Measurements from ENCODE around the gene STRN3.

STRN3 gene

GRCh38 chr14:30884901-30885300, 141.3 kb downstream of the STRN3 start:
- in situ Hi-C loops (cut with HindIII; ENCODE audit: low pct_ligation_motif_present, low sequenced_read_pairs) = no loop called here
- DNase-seq = no peak
- TF ChIP-seq, protein P1, sequence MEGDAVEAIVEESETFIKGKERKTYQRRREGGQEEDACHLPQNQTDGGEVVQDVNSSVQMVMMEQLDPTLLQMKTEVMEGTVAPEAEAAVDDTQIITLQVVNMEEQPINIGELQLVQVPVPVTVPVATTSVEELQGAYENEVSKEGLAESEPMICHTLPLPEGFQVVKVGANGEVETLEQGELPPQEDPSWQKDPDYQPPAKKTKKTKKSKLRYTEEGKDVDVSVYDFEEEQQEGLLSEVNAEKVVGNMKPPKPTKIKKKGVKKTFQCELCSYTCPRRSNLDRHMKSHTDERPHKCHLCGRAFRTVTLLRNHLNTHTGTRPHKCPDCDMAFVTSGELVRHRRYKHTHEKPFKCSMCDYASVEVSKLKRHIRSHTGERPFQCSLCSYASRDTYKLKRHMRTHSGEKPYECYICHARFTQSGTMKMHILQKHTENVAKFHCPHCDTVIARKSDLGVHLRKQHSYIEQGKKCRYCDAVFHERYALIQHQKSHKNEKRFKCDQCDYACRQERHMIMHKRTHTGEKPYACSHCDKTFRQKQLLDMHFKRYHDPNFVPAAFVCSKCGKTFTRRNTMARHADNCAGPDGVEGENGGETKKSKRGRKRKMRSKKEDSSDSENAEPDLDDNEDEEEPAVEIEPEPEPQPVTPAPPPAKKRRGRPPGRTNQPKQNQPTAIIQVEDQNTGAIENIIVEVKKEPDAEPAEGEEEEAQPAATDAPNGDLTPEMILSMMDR (IDR thresholded peaks at IDR 0.05; ENCODE audit: low read depth, low read length, missing control alignments) = no peak

GRCh38 chr14:30883508-30884294, 142.5 kb downstream of the STRN3 start:
- no peak for DNase-seq
- Histone ChIP-seq H3K36me3 (replicated peaks) (no peaks in the 10 kb centered on the region), H3K27ac (no peak overlapping the region), H3K27me3 (replicated peaks) (no peaks in the 10 kb centered on the region), H3K4me3 (ENCODE audit: low read depth, low read length) (no peak overlapping the region)
- in situ Hi-C loops (cut with HindIII; ENCODE audit: low pct_ligation_motif_present, low sequenced_read_pairs) = no loop called here
- TF ChIP-seq, protein P1 (IDR thresholded peaks at IDR 0.05; ENCODE audit: low read depth, low read length, missing control alignments) = no peak

More at GRCh38 chr14:30884901-30885300, 141.3 kb downstream of the STRN3 start:
- Histone ChIP-seq H3K36me3 (replicated peaks) (no peaks in the 10 kb centered on the region), H3K27ac (no peak overlapping the region), H3K27me3 (replicated peaks) (no peaks in the 10 kb centered on the region), H3K4me3 (ENCODE audit: low read depth, low read length) (no peak overlapping the region)

DNA sequence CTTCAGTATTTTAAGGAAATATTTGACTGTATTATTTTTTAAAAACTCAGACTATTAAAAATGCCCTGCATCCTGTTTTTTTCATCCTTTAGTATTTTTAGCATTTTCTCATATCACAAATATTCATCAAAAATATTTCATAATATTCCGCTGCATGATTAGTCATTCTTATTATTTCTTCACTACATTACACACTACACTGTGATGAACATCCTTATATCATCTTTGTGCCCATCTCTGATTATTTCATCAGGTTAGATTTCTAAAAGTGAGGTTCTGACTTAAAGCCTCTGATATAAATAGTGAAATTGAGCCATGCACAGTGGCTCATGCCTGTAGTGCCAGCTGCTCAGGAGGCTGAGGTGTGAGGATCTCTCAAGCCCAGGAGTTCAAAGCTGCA, 143.7 kb downstream of the STRN3 start:
- Histone ChIP-seq H3K4me3 (ENCODE audit: low read depth, low read length) (no peak overlapping the region), H3K36me3 (replicated peaks) (no peaks in the 10 kb centered on the region), H3K27ac (no peak overlapping the region), H3K27me3 (replicated peaks) (no peaks in the 10 kb centered on the region)
- TF ChIP-seq, protein P1 (IDR thresholded peaks at IDR 0.05; ENCODE audit: low read depth, low read length, missing control alignments) = no peak
- no peak for DNase-seq
- in situ Hi-C loops (cut with HindIII; ENCODE audit: low pct_ligation_motif_present, low sequenced_read_pairs) = no loop called here

DNA sequence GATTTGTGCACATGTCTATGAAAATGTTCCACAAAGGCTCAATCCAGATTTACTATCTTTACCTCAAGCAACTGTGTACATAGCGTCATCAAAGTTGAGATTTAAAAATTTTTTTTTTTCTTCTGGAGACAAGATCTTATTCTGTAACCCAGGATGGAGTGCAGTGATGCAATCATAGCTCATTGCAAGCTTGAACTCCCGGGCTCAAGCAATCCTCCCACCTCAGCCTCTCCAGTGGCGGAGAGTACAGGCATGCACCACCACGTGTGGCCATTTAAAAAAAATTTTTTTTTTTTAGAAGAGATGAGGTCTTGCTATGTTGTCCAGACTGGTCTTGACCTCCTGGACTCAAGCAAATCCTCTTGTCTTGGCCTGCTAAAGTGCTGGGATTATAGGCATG, 149.5 kb downstream of the STRN3 start:
- no peak for DNase-seq
- in situ Hi-C loops (cut with HindIII; ENCODE audit: low pct_ligation_motif_present, low sequenced_read_pairs) = no loop called here
- peaks cover 11% of the 10 kb centered on the region for H3K27me3 ChIP-seq (replicated peaks)

GRCh38 chr14:30875788-30876053, 150.5 kb downstream of the STRN3 start:
- Histone ChIP-seq H3K36me3 (replicated peaks) (no peaks in the 10 kb centered on the region), H3K4me3 (ENCODE audit: low read depth, low read length) (no peak overlapping the region), H3K27ac (no peak overlapping the region), H3K27me3 (replicated peaks) (peaks cover 11% of the 10 kb centered on the region)
- TF ChIP-seq, protein P1 (IDR thresholded peaks at IDR 0.05; ENCODE audit: low read depth, low read length, missing control alignments) = no peak
- in situ Hi-C loops (cut with HindIII; ENCODE audit: low pct_ligation_motif_present, low sequenced_read_pairs) = no loop called here
- DNase-seq = no peak

More for the DNA sequence above, 149.5 kb downstream of the STRN3 start:
- H3K27ac ChIP-seq = no peak overlapping the region
- no peak overlapping the region for H3K4me3 ChIP-seq (ENCODE audit: low read depth, low read length)
- H3K36me3 ChIP-seq (replicated peaks) = no peaks in the 10 kb centered on the region
- TF ChIP-seq, protein P1 (IDR thresholded peaks at IDR 0.05; ENCODE audit: low read depth, low read length, missing control alignments) = no peak
